GM12875 (cell line): ENCODE results near the gene UQCRC2.
A peak's percentile ranks its signal among the peaks of the same experiment; 100 is the strongest.

Experiments used
- H3K4me3 ChIP-seq: one replicate; pipeline ENCODE4 v1.5.1; 2011; ENCODE audit warnings: low read depth, low read length, control low read depth
- CTCF ChIP-seq: IDR thresholded peaks from 2 replicates; pipeline ENCODE4 v1.5.1; 2011; ENCODE audit warnings: low read depth, mild to moderate bottlenecking, control low read depth, inconsistent platforms, low read length, moderate library complexity, borderline replicate concordance; ENCODE audit not compliant: insufficient read depth

Gene UQCRC2

GRCh38 chr16:22004341-22004740 lies 51.2 kb downstream of the UQCRC2 start:
- TF ChIP-seq CTCF: no peak
- no peak overlapping the region for H3K4me3 ChIP-seq

GRCh38 chr16:22005746-22006145 lies 52.6 kb downstream of the UQCRC2 start:
- no peak for TF ChIP-seq CTCF
- no peak overlapping the region for H3K4me3 ChIP-seq

GRCh38 chr16:22006636-22007035 lies 53.5 kb downstream of the UQCRC2 start:
- no peak for TF ChIP-seq CTCF
- H3K4me3 ChIP-seq: no peak overlapping the region

GRCh38 chr16:22007159-22007508 lies 54.0 kb downstream of the UQCRC2 start:
- no peak for TF ChIP-seq CTCF
- H3K4me3 ChIP-seq: peak overlapping the region; percentile 64

- no peak for TF ChIP-seq CTCF
- H3K4me3 ChIP-seq: peak within 1 kb of the TSS; percentile 65
Measured at GRCh38 chr16:22007509-22008214, 54.5 kb downstream of the UQCRC2 start, which contains the start of gene MOSMO. Gene MOSMO, plus strand, starts transcription at chr16:22008111. Its CDS starts 191 bp downstream, at chr16:22008302.

DNA sequence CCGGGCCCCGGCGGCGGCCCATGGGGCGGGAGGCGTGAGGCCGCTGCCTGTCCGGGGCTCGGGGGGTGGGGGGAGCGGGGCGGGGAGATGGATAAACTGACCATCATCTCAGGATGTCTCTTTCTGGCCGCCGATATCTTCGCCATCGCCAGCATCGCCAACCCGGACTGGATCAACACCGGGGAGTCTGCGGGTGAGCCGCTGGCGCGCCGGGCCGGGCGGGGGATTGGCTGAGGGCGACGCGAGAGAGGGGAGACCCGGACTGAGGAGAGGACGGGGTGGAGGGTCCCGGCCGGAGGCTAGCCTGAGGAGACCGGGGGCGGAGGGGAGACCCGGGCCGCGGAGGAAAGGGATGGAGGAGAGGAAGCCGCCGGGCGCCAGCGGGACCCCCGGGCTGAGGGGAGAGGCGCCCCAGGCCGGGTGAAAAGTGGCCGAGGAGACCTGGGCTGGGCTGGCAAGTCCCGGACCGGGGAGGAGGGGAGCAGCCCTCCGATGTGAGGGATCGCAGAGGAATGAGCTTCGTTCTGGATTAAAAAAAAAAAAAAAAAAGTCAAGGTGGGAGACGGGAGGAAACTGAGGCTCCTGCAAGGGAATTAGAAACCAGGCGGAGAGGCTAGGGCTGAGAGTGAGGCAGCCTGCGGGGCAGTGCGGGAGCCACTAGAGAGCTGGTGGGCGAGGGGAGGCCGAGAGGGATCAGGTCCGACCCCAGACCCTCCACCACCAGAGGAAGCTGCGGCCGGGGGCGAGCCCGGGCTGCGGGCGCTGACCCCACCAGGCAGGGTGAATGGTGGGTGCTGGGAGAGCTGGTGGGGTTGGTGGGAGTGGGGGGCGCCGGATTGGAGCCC lies 55.3 kb downstream of the UQCRC2 start:
- no peak for TF ChIP-seq CTCF
- peak overlapping the region; percentile 65 for H3K4me3 ChIP-seq
